K562 (cell line): ENCODE results near the gene DZIP3. TPM values are rescaled to one million over a fixed set of nuclear protein-coding genes. Genes with fewer than 3 reads are reported as not detected.

Experiments
- ATAC-seq: fragments of 200-7000 bp; cut with Tn5 transposase; 3 replicates; pipeline ENCODE4 v1.9.1; 2020; ENCODE audit warnings: moderate library complexity
- BruUV-seq: library from RNA; stranded (reverse); fragments of 400-500 nt; replicated peaks from 2 replicates; lab custom pipeline; 2021; lab: Mats Ljungman, UMichigan
- CTCF ChIA-PET: fragments of 300-600 bp; formaldehyde crosslinking; extraction: SDS; loops from one replicate; lab custom pipeline; 2021; ENCODE audit warnings: low intra/inter-chr PET ratio; lab: Yijun Ruan, JAX
- POLR2A ChIA-PET: fragments of 300-600, 350-650 bp; sonication (Branson Sonifier 250); formaldehyde crosslinking; extraction: SDS; loops from one replicate; lab custom pipeline; 2021; ENCODE audit warnings: antibody characterized with exemption, inconsistent platforms; lab: Yijun Ruan, JAX
- DNase-seq, 4 experiments: peaks; one replicate each; pipeline versions ENCODE4 v3.0.0 to v3.0.0-alpha.2; 2011 to 2018; ENCODE audit warnings: low spot score in 3 of 4, mixed read lengths in 3 of 4; ENCODE audit errors: extremely low read depth in 1 of 4
- FAIRE-seq: peaks from 2 replicates; lab custom pipeline; 2011; peaks lifted over from hg19 to GRCh38; lab: Jason Lieb, UNC
- H2AFZ ChIP-seq: 2 replicates; pipeline ENCODE4 v1.6.0; 2011; ENCODE audit warnings: low read depth, low read length, control low read depth, inconsistent platforms
- H3K27ac ChIP-seq: fragments of 200-600 bp; 3 replicates; pipeline ENCODE4 v1.8.0; 2011; ENCODE audit warnings: low read depth, mild to moderate bottlenecking, control low read depth, inconsistent platforms, low read length, moderate library complexity, mixed read lengths; ENCODE audit errors: extremely low read depth
- H3K27me3 ChIP-seq, 2 experiments: fragments of 300-600 bp in 1 of 2; 2 replicates in 1 of 2; 3 replicates in 1 of 2; pipeline versions ENCODE4 v1.6.0 to v1.8.0; 2011; ENCODE audit warnings: inconsistent platforms in 2 of 2, low read length in 2 of 2, mild to moderate bottlenecking in 1 of 2, mixed read lengths in 1 of 2, moderate library complexity in 1 of 2; ENCODE audit not compliant: control insufficient read depth in 2 of 2, insufficient read depth in 2 of 2
- H3K36me3 ChIP-seq: fragments of 300-600 bp; 3 replicates; pipeline ENCODE4 v1.8.0; 2011; ENCODE audit warnings: mild to moderate bottlenecking, low read length, inconsistent platforms; ENCODE audit not compliant: control insufficient read depth, insufficient read depth
- H3K4me1 ChIP-seq, 2 experiments: fragments of 200-600 bp in 1 of 2; replicated peaks in 1 of 2; 2 replicates in 1 of 2; 3 replicates in 1 of 2; pipeline versions ENCODE4 v1.5.1 to v1.8.0; 2011; ENCODE audit warnings: inconsistent platforms in 2 of 2, low read length in 2 of 2, mild to moderate bottlenecking in 1 of 2, mixed read lengths in 1 of 2, moderate library complexity in 1 of 2; ENCODE audit not compliant: control insufficient read depth in 2 of 2, insufficient read depth in 2 of 2
- H3K4me2 ChIP-seq: 2 replicates; pipeline ENCODE4 v1.6.1; 2011; ENCODE audit warnings: low read length, control low read depth, inconsistent platforms, mixed read lengths; ENCODE audit not compliant: insufficient read depth
- H3K4me3 ChIP-seq: fragments of 200-600 bp; sonication (generic), shearing (Covaris generic); 2 replicates; pipeline ENCODE4 v1.5.1; 2016; ENCODE audit warnings: control low read depth, inconsistent platforms
- H3K79me2 ChIP-seq: fragments of 200-600 bp; 3 replicates; pipeline ENCODE4 v1.8.0; 2011; ENCODE audit warnings: low read length, inconsistent platforms; ENCODE audit not compliant: control insufficient read depth, insufficient read depth
- H3K9ac ChIP-seq, 2 experiments: 2 replicates each; pipeline versions ENCODE4 v1.6.0 to v1.6.1; 2011; ENCODE audit warnings: low read depth in 2 of 2, low read length in 2 of 2, control low read depth in 1 of 2, inconsistent platforms in 1 of 2, mild to moderate bottlenecking in 1 of 2, mixed read lengths in 1 of 2; ENCODE audit not compliant: insufficient read depth in 1 of 2
- H3K9me1 ChIP-seq: one replicate; pipeline ENCODE4 v1.6.0; 2011; ENCODE audit warnings: inconsistent platforms, mild to moderate bottlenecking, low read length, moderate library complexity; ENCODE audit not compliant: control insufficient read depth, insufficient read depth
- H3K9me3 ChIP-seq: replicated peaks from 2 replicates; pipeline ENCODE4 v1.5.1; 2011; ENCODE audit warnings: low read depth, low read length, inconsistent platforms; ENCODE audit not compliant: control insufficient read depth, insufficient read depth
- H4K20me1 ChIP-seq: replicated peaks from 2 replicates; pipeline ENCODE4 v1.6.1; 2011; ENCODE audit warnings: low read length, inconsistent platforms, mixed read lengths; ENCODE audit not compliant: control insufficient read depth, insufficient read depth
- CBFA2T3 ChIP-seq: fragments of 450-650 bp; IDR thresholded peaks from 2 replicates; pipeline ENCODE4 v1.6.1; 2017
- TGIF2 ChIP-seq: sonication (generic); formaldehyde crosslinking; IDR thresholded peaks from 2 replicates; pipeline ENCODE4 v1.8.1; 2022; ENCODE audit warnings: mild to moderate bottlenecking, missing genetic modification reagents, moderate library complexity
- ZNF23 ChIP-seq: fragments of 250-450 bp; sonication (Bioruptor Pico); IDR thresholded peaks from 2 replicates; pipeline ENCODE4 v1.4.0; 2020; ENCODE audit warnings: mild to moderate bottlenecking
- WGBS: fragments of 100-300 bp; shearing (Covaris generic); methylation state at CpG from one replicate; pipeline ENCODE4 v1.1.6; 2016; ENCODE audit warnings: low coverage, mixed read lengths; ENCODE audit not compliant: insufficient coverage; ENCODE audit errors: missing lambda C conversion rate; 5-methylcytosine and 5-hydroxymethylcytosine counted together
- in situ Hi-C: fragments of 300-500 bp; cut with MboI; formaldehyde crosslinking; loops from 4 replicates; pipeline ENCODE4 v1.15.0; 2018; ENCODE audit warnings: inconsistent platforms, mixed read lengths
- intact Hi-C: fragments of 100-400 bp; cut with micrococcal nuclease; formaldehyde crosslinking; loops from 2 replicates; pipeline ENCODE4 v1.14.2; 2022
- polyA plus RNA-seq, 8 experiments: library from polyadenylated mRNA; depleted of rRNA in 4 of 8; stranded (reverse) in 5 of 8; unstranded in 3 of 8; fragments of >200 nt; fragmentation: Nextera tagmentation in 2 of 8; fragmentation: Illumina TruSeq in 1 of 8; extraction: Ambion mirVana in 2 of 8; extraction: Trizol in 1 of 8; gene quantifications; 2 replicates each; pipeline versions ENCODE4 v1.2.1 to v1.2.3, GENCODE V29; 2011 to 2014; ENCODE audit warnings: inconsistent platforms in 1 of 8, missing spikeins in 1 of 8
- total RNA-seq, 7 experiments: library from RNA; depleted of rRNA in 6 of 7; stranded (reverse); fragments of >200 nt in 6 of 7; fragmentation: Illumina TruSeq in 2 of 7; extraction: Trizol in 2 of 7; gene quantifications; 2 replicates each; pipeline versions ENCODE4 v1.2.1 to v1.2.3, GENCODE V29; 2011 to 2021; ENCODE audit warnings: low replicate concordance in 1 of 7
- TF ChIP-seq, protein P1 (sequence below): IDR thresholded peaks from 2 replicates; pipeline ENCODE4 v1.6.1; 2011; ENCODE audit warnings: borderline replicate concordance, low read depth, mild to moderate bottlenecking, moderate library complexity, low read length; ENCODE audit not compliant: insufficient read depth, poor library complexity, severe bottlenecking
- TF ChIP-seq, protein P2 (sequence below): fragments of 250-450 bp; sonication (Bioruptor Pico); IDR thresholded peaks from 2 replicates; pipeline ENCODE4 v1.8.0; 2021; ENCODE audit warnings: moderate library complexity, mild to moderate bottlenecking, inconsistent platforms

Gene DZIP3
- total and polyA plus RNA-seq, 9 of the 15 experiments (the other 6 are each of a cell fraction or from before 2014, with no cell fraction given) = 3.5 to 9.7 (median 5.7) TPM

DNA sequence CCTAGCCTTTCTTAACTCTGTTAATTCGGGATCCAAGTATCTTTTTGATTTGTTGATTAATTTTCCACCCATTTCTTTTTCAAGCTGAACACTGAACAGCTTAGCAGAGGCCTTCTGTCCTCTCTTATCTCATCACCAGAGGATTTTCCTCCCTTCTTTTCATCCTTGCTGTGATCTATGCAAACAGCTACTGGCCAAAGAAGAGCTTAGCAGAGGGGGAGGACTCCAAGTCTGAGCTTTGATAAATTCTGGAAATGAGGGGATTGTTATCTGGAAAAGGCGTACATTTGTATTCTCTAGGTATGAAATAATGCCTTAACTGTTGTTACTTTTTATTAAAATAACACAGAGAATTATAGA lies 13.4 kb downstream of the DZIP3 start:
- Histone ChIP-seq H2AFZ (no peak overlapping the region), H3K4me1 (peaks cover 0 to 11% of the 10 kb centered on the region in 2 experiments; a peak in 2 of 5 replicates), H3K27ac (no peak overlapping the region), H3K9ac (no peak overlapping the region), H3K79me2 (no peaks in the 10 kb centered on the region), H3K4me3 (no peak overlapping the region), H4K20me1 (no peaks in the 10 kb centered on the region), H3K36me3 (no peaks in the 10 kb centered on the region), H3K9me1 (no peaks in the 10 kb centered on the region), H3K27me3 (no peaks in the 10 kb centered on the region), H3K4me2 (no peak overlapping the region), H3K9me3 (peaks cover 8% of the 10 kb centered on the region)
- in situ Hi-C loops = no loop called here
- CTCF ChIA-PET = no interaction called here
- POLR2A ChIA-PET = interaction anchor here (1.0 kb wide), 1 partner anchor 13 kb away, joined by 3 read pairs; the partner anchor contains the start of genes CIP2A and DZIP3
- FAIRE-seq (no peak), DNase-seq (no peak), ATAC-seq (no peak)
- TF ChIP-seq CBFA2T3 (0 out of 2 replicates have a peak, but pooled peaks have one; percentile 4), TGIF2 (CRISPR knock-in tag) (no peak), ZNF23 (CRISPR knock-in tag) (no peak)
- TF ChIP-seq, protein P1, sequence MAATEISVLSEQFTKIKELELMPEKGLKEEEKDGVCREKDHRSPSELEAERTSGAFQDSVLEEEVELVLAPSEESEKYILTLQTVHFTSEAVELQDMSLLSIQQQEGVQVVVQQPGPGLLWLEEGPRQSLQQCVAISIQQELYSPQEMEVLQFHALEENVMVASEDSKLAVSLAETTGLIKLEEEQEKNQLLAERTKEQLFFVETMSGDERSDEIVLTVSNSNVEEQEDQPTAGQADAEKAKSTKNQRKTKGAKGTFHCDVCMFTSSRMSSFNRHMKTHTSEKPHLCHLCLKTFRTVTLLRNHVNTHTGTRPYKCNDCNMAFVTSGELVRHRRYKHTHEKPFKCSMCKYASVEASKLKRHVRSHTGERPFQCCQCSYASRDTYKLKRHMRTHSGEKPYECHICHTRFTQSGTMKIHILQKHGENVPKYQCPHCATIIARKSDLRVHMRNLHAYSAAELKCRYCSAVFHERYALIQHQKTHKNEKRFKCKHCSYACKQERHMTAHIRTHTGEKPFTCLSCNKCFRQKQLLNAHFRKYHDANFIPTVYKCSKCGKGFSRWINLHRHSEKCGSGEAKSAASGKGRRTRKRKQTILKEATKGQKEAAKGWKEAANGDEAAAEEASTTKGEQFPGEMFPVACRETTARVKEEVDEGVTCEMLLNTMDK = no peak
- TF ChIP-seq, protein P2, sequence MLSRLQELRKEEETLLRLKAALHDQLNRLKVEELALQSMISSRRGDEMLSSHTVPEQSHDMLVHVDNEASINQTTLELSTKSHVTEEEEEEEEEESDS = no peak
- WGBS = 11% methylated on average over 2 of the region's 2 CpGs
- intact Hi-C loops = no loop called here
- BruUV-seq = no TSS peak
